ENCODE measurements around the gene RASA3. TPM values are rescaled to one million over a fixed set of nuclear protein-coding genes. Genes with fewer than 3 reads are reported as not detected.
"Not testable (repeated sequence)": the region's sequence is repeated elsewhere in the genome, so short reads cannot be mapped to it uniquely, and the experiment has no call there.

RASA3 gene
- total RNA-seq, 2 experiments from 2014 or later, result 97.2 to 99.3 TPM

DNA sequence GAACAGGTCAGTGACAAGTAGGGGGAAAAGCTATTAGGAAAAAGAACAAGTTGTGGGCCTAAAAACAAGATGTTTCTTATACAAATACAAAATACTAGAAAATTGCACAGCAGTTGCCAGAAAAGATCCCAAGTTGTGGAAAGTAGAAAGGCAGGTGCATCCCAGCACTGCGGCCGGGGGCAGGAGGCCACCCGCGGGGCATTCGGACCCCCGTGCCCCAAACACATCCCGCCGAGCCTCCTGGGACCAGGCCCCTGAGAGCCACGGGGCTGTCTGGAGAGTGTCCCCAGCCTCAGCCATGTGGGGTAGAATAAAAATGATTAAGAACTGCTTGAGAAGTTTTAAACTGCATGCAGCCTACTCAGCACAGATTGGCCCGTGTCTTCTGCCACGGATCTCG, 11.4 kb downstream of the RASA3 start:
- CTCF ChIA-PET, result no interaction called here
- H3K4me3 Mint-ChIP-seq, result no peak overlapping the region
- no peaks in the 10 kb centered on the region for H3K9me3 Mint-ChIP-seq
- no peaks in the 10 kb centered on the region for H3K27me3 Mint-ChIP-seq
- peak overlapping the region; percentile 62 for H3K27ac Mint-ChIP-seq
- POLR2A ChIA-PET, result interaction anchor here (1.1 kb wide), 1 partner anchor 10 kb away, joined by 5 read pairs; no protein-coding TSS in a partner anchor
- peaks cover 36% of the 10 kb centered on the region for H3K36me3 Mint-ChIP-seq (ENCODE audit: low read depth)
- no peak for DNase-seq
- peaks cover 60% of the 10 kb centered on the region for H3K4me1 Mint-ChIP-seq

DNA sequence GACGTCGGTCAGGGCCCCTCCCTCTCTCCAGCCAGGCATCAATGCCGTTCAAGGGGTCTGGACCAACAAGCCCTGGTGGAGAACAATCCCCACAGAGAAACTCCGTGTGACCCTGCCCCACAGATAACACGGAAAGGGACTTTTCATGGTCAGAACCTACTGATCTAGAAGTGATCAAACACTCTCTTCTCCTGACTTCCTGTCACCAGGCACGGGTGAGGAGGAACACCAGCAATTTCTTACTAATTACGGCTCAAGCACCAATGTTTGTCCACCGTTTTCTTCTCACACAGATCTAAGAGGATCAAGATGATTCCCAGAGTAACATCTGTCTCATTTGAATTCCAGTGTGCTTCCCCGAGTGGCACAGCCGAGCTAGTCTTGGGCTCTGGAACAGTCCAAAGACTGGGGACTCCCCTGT, 11.8 kb downstream of the RASA3 start:
- H3K4me1 Mint-ChIP-seq, result peaks cover 64% of the 10 kb centered on the region
- no peaks in the 10 kb centered on the region for H3K27me3 Mint-ChIP-seq
- ChIA-PET CTCF (no interaction called here), POLR2A (interaction anchor here (1.1 kb wide), 1 partner anchor 10 kb away, joined by 5 read pairs; no protein-coding TSS in a partner anchor)
- peak overlapping the region; percentile 1 for H3K4me3 Mint-ChIP-seq
- H3K27ac Mint-ChIP-seq, result peak overlapping the region; percentile 62
- DNase-seq, result no peak
- H3K36me3 Mint-ChIP-seq (ENCODE audit: low read depth), result peaks cover 40% of the 10 kb centered on the region
- H3K9me3 Mint-ChIP-seq, result no peaks in the 10 kb centered on the region

DNA sequence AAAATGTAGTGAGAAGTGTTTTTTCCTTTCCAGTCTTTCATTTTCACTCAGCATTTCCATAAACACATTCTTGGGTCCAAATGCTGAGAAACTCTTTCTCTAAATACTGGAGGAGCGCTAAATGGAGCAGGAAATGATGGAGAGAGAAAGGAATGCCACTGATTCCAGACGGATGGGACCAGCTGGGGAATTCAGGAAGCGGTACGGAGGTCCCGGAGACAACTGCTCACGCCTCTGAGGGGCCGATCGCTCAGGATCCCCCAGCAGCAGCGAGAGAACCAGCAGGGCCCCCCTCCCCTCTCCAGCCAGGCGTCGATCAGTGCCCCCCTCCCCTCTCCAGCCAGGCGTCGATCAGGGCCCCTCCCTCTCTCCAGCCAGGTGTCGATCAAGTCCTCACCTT, 13.2 kb downstream of the RASA3 start:
- ChIA-PET POLR2A (interaction anchor here (1.2 to 1.5 kb wide), 2 partner anchors 11 to 23 kb away, joined by 4 to 5 read pairs; no protein-coding TSS in a partner anchor), CTCF (no interaction called here)
- peak overlapping the region; percentile 31 for H3K27ac Mint-ChIP-seq
- H3K4me1 Mint-ChIP-seq, result peaks cover 63% of the 10 kb centered on the region
- no peaks in the 10 kb centered on the region for H3K9me3 Mint-ChIP-seq
- H3K4me3 Mint-ChIP-seq, result peak overlapping the region; percentile 47
- H3K27me3 Mint-ChIP-seq, result no peaks in the 10 kb centered on the region
- DNase-seq, result no peak
- peaks cover 42% of the 10 kb centered on the region for H3K36me3 Mint-ChIP-seq (ENCODE audit: low read depth)

DNA sequence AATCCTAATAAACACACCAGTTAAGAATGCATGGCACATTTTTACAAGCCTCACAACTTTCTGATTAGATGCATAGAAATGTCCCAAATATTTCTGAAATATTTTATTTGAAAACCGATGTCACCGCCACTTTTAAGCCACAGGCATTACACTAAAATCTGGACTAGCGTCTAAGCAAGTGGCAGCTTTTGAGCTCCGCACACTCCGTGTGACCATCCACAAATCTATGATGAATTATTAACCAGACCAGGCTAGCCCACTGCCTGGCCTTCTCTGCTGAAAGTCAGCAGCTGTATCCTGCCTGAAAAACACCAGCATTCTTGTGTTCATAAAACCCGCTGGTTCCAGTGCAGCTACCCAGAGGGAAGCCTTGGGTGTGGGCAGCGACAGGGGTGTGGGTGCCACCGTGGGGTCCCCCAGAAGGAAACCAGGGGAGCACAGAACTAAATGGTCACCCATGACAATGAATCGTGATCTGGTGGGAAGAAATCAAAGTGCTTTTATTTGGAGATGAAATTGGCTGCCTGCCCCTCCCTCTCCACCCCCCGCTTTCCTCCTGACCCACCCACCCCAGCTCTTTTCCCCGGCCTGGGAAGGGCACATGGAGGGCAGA, 13.8 kb downstream of the RASA3 start:
- Mint-ChIP-seq H3K36me3 (ENCODE audit: low read depth) (peaks cover 45% of the 10 kb centered on the region), H3K9me3 (no peaks in the 10 kb centered on the region), H3K27me3 (no peaks in the 10 kb centered on the region), H3K4me3 (no peak overlapping the region), H3K27ac (peak overlapping the region; percentile 34), H3K4me1 (peaks cover 62% of the 10 kb centered on the region)
- DNase-seq, result no peak
- CTCF ChIA-PET, result interaction anchor here (0.7 to 0.9 kb wide), 2 partner anchors 8 to 22 kb away, joined by 3 to 4 read pairs; no protein-coding TSS in a partner anchor
- POLR2A ChIA-PET, result interaction anchor here (1.2 to 1.5 kb wide), 3 partner anchors 12 to 24 kb away, joined by 3 to 5 read pairs (median 4); no protein-coding TSS in a partner anchor

DNA sequence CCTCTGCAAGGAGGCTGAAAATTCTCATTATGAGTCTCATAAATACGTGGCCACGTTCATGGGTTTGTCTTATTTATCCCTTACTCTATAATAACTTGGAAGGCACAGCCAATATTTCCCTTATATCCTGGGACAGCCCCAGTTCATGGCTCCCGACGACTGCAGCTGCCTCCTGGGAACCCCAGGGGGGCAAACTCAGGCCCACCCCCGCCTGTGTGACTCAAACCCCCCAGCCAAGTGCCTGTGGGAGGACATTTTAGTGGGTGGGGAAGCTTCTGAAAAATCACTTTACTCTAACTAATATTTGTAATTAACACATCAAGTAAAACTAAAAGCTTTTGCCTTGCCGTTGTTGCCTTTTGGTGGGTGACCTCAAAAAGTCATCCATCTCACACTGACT, 14.3 kb downstream of the RASA3 start:
- DNase-seq, result no peak
- Mint-ChIP-seq H3K36me3 (ENCODE audit: low read depth) (peaks cover 45% of the 10 kb centered on the region), H3K27ac (peak overlapping the region; percentile 34), H3K4me1 (peaks cover 62% of the 10 kb centered on the region), H3K4me3 (no peak overlapping the region), H3K27me3 (no peaks in the 10 kb centered on the region), H3K9me3 (no peaks in the 10 kb centered on the region)
- ChIA-PET POLR2A (interaction anchor here (1.2 to 1.5 kb wide), 3 partner anchors 12 to 25 kb away, joined by 3 to 5 read pairs (median 4); no protein-coding TSS in a partner anchor), CTCF (interaction anchor here (0.7 to 0.9 kb wide), 2 partner anchors 9 to 23 kb away, joined by 3 to 4 read pairs; no protein-coding TSS in a partner anchor)

DNA sequence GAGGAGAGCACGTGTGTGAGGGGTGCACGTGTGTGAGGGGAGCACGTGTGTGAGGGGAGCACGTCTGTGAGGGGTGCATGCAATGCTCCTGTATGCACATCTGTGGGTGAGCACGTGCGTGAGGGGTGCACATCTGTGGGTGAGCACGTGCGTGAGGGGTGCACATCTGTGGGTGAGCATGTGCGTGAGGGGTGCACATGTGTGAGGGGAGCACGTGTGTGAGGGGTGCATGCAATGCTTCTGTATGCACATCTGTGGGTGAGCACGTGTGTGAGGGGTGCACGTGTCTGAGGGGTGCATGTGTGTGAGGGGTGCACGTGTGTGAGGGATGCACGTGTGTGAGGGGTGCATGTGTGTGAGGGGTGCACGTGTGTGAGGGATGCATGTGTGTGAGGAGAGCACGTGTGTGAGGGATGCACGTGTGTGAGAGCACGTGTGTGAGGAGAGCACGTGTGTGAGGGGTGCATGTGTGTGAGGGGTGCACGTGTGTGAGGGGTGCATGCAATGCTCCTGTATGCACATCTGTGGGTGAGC, 15.0 kb downstream of the RASA3 start:
- H3K4me3 Mint-ChIP-seq, H3K27ac Mint-ChIP-seq, DNase-seq, H3K9me3 Mint-ChIP-seq, H3K27me3 Mint-ChIP-seq: not testable (repeated sequence)
- POLR2A ChIA-PET, result interaction anchor here (1.3 kb wide), 1 partner anchor 23 kb away, joined by 3 read pairs; no protein-coding TSS in a partner anchor
- H3K4me1 Mint-ChIP-seq, result peaks cover 65% of the 10 kb centered on the region
- peaks cover 45% of the 10 kb centered on the region for H3K36me3 Mint-ChIP-seq (ENCODE audit: low read depth)
- CTCF ChIA-PET, result interaction anchor here (0.9 kb wide), 1 partner anchor 9 kb away, joined by 4 read pairs; no protein-coding TSS in a partner anchor

DNA sequence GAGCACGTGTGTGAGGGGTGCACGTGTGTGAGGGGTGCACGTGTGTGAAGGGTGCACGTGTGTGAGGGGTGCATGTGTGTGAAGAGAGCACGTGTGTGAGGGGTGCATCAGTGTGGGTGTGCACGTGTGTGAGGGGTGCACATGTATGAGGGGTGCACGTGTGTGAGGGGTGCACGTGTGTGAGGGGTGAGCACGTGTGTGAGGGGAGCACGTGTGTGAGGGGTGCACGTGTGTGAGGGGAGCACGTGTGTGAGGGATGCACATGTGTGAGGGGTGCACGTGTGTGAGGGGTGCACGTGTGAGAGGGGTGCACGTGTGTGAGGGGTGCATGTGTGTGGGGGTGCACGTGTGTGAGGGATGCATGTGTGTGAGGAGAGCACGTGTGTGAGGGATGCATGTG, 15.7 kb downstream of the RASA3 start:
- no peaks in the 10 kb centered on the region for H3K27me3 Mint-ChIP-seq
- peaks cover 45% of the 10 kb centered on the region for H3K36me3 Mint-ChIP-seq (ENCODE audit: low read depth)
- POLR2A ChIA-PET, result no interaction called here
- H3K4me1 Mint-ChIP-seq, result peaks cover 70% of the 10 kb centered on the region
- no peaks in the 10 kb centered on the region for H3K9me3 Mint-ChIP-seq
- H3K27ac Mint-ChIP-seq, result no peak overlapping the region
- no peak for DNase-seq
- CTCF ChIA-PET, result no interaction called here
- no peak overlapping the region for H3K4me3 Mint-ChIP-seq

DNA sequence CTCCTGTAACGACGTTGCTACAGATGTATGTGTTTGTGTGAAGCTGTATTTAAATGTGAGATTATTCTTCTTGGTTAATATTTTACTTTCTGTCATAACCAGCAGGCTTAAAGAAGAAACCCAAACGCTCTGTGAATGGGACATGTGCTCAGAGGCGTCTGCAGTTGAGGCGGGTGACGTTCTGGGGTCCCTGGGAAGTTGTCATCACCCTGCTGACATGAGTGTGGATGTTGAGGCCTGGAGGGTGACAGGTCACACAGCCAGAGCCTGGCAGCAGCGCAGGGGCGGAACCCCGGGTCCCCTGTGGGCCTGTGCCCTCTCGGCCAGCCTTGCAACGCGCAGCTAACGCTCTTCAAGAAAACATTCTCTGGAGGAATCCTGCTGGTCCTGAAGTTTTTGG, 16.6 kb downstream of the RASA3 start:
- peaks cover 46% of the 10 kb centered on the region for H3K36me3 Mint-ChIP-seq (ENCODE audit: low read depth)
- ChIA-PET POLR2A (interaction anchor here (7.0 kb wide), 1 partner anchor 12 kb away, joined by 84 read pairs; no protein-coding TSS in a partner anchor), CTCF (interaction anchor here (1.6 kb wide), 1 partner anchor 110 kb away, joined by 3 read pairs; no protein-coding TSS in a partner anchor)
- H3K4me3 Mint-ChIP-seq, result no peak overlapping the region
- no peaks in the 10 kb centered on the region for H3K27me3 Mint-ChIP-seq
- DNase-seq, result no peak
- H3K9me3 Mint-ChIP-seq, result no peaks in the 10 kb centered on the region
- peaks cover 67% of the 10 kb centered on the region for H3K4me1 Mint-ChIP-seq
- H3K27ac Mint-ChIP-seq, result no peak overlapping the region

DNA sequence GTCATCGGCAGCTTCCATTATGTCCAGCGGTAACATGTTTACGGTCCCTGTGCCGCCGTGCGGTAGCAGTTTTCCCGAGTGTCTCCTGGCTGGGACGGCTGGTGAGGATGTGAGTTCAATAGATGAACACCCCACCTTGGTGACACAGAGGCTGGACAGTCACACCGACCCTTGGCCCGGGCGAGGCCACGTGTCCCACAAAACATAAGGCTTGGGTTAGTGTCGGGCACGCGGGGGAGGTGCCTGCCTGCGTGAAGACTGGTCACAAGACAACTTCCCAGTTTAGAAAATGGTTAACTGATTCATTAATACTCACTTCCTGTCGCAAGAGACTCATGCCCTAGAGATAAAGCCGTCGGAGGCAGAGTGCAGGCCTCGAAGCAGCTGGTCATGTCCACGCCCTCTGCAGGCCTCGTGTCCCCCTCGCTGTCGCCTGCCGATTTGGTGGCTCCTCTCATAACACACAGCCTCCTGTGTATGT, 17.2 kb downstream of the RASA3 start:
- Mint-ChIP-seq H3K4me3 (no peak overlapping the region), H3K4me1 (peaks cover 68% of the 10 kb centered on the region)

DNA sequence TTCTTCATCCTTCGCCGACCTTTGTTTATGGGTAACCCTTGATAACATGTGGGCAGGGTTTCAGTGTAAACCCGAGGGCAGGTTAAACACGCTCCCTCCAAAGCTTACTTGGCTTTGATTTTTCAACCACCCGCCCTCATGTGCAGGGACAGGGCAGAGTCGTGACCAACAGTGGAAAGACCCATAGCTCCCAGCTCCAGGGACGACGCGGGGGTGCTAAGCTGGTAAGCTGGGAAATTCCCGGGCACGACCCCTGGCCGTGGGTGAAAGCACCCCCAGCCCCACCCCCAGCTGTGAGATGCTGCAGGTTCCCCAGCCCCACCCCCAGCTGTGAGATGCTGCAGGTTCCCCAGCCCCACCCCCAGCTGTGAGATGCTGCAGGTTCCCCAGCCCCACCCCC, 17.8 kb downstream of the RASA3 start:
- CTCF ChIA-PET, result interaction anchor here (1.6 kb wide), 1 partner anchor 112 kb away, joined by 3 read pairs; no protein-coding TSS in a partner anchor

More for the DNA sequence above, 17.2 kb downstream of the RASA3 start:
- peaks cover 46% of the 10 kb centered on the region for H3K36me3 Mint-ChIP-seq (ENCODE audit: low read depth)
- no peaks in the 10 kb centered on the region for H3K9me3 Mint-ChIP-seq
- POLR2A ChIA-PET, result interaction anchor here (7.0 kb wide), 1 partner anchor 13 kb away, joined by 84 read pairs; no protein-coding TSS in a partner anchor
- peak overlapping the region; percentile 40 for H3K27ac Mint-ChIP-seq
- no peaks in the 10 kb centered on the region for H3K27me3 Mint-ChIP-seq
- CTCF ChIA-PET, result interaction anchor here (1.6 kb wide), 1 partner anchor 111 kb away, joined by 3 read pairs; no protein-coding TSS in a partner anchor
- DNase-seq, result no peak

DNA sequence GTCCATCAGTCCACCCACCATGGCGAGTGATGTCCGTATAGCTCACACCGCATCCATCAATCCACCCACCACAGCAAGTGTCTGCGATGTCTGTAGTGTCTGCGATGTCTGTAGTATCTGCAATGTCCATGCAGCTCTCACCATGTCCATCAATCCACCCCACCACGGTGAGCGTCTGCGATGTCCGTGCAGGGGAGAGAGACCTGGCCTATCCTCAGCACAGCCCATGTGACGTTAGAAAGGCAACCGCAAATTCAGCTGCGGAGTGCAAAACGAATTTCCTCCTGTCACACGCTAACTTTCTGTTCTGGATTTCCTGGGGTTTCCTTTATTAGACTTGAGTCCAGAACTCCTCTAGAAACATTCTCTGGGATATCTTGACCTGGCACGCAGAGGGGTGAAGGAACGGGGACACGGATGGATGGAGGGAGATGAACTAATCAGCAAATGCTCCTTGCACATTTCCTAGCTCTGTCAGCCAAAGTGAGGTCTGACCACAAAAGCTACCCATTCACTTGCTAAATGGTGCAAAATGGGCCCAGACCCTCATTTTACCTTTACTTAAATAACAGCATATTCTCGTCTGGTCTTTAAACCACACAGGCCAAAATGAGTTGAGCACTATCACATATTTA, 18.3 kb downstream of the RASA3 start:
- Mint-ChIP-seq H3K27me3 (no peaks in the 10 kb centered on the region), H3K4me3 (no peak overlapping the region), H3K9me3 (no peaks in the 10 kb centered on the region), H3K27ac (peak overlapping the region; percentile 47), H3K4me1 (peaks cover 76% of the 10 kb centered on the region), H3K36me3 (ENCODE audit: low read depth) (peaks cover 52% of the 10 kb centered on the region)
- POLR2A ChIA-PET, result interaction anchor here (7.0 kb wide), 1 partner anchor 14 kb away, joined by 84 read pairs; no protein-coding TSS in a partner anchor
- no peak for DNase-seq
- CTCF ChIA-PET, result interaction anchor here (1.6 kb wide), 1 partner anchor 112 kb away, joined by 3 read pairs; no protein-coding TSS in a partner anchor

More for the DNA sequence above, 17.8 kb downstream of the RASA3 start:
- H3K9me3 Mint-ChIP-seq, DNase-seq, H3K4me3 Mint-ChIP-seq, H3K27me3 Mint-ChIP-seq: not testable (repeated sequence)
- Mint-ChIP-seq H3K27ac (peak overlapping the region; percentile 47), H3K4me1 (peaks cover 74% of the 10 kb centered on the region), H3K36me3 (ENCODE audit: low read depth) (peaks cover 46% of the 10 kb centered on the region)
- POLR2A ChIA-PET, result interaction anchor here (7.0 kb wide), 1 partner anchor 13 kb away, joined by 84 read pairs; no protein-coding TSS in a partner anchor

DNA sequence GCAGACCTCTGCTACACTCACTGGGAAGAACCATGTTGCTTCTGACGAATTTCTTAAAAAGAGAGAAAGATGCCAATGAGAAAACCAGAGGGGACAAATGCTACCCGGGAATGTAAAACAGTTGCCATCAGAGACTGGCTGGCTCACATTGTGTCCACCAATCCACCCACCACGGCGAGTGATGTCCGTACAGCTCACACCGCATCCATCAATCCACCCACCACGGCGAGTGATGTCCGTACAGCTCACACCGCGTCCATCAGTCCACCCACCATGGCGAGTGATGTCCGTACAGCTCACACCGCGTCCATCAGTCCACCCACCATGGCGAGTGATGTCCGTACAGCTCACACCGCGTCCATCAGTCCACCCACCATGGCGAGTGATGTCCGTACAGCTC, 19.0 kb downstream of the RASA3 start:
- H3K36me3 Mint-ChIP-seq (ENCODE audit: low read depth), result peaks cover 55% of the 10 kb centered on the region
- DNase-seq, H3K4me3 Mint-ChIP-seq, H3K27ac Mint-ChIP-seq, H3K27me3 Mint-ChIP-seq, H3K9me3 Mint-ChIP-seq: not testable (repeated sequence)
- CTCF ChIA-PET, result interaction anchor here (3.4 kb wide), 1 partner anchor 15 kb away, joined by 26 read pairs; no protein-coding TSS in a partner anchor
- peaks cover 75% of the 10 kb centered on the region for H3K4me1 Mint-ChIP-seq
- POLR2A ChIA-PET, result interaction anchor here (2.5 to 7.0 kb wide), 2 partner anchors 14 to 168 kb away, joined by 8 to 84 read pairs; partner anchors contain the start of gene UPF3A

Measured in activated CD4-positive, alpha-beta memory T cell treated with anti-CD3 and anti-CD28 coated beads, Interleukin-2, amount 10 ng/mL, durations not matched to agents 7 days and 5 days (primary cell).